OCI-LY7 (cell line): ENCODE data around the gene AIFM1. TPM values are rescaled to one million over a fixed set of nuclear protein-coding genes. Genes with fewer than 3 reads are reported as not detected.

Experiments
- BruUV-seq: library from RNA; stranded (reverse); fragments of 400-500 nt; replicated peaks from 2 replicates; lab custom pipeline; 2021; lab: Mats Ljungman, UMichigan
- CTCF ChIA-PET: fragments of 300-600 bp; sonication (Branson Sonifier 250); formaldehyde crosslinking; loops from one replicate; lab custom pipeline; 2022; ENCODE audit warnings: antibody characterized with exemption; ENCODE audit not compliant: unreplicated experiment; lab: Charles Lee
- POLR2A ChIA-PET: fragments of 300-600 bp; sonication (Branson Sonifier 250); formaldehyde crosslinking; loops from one replicate; lab custom pipeline; 2022; ENCODE audit warnings: antibody characterized with exemption; lab: Charles Lee
- DNase-seq: peaks from one replicate; pipeline ENCODE4 v3.0.0-alpha.2; 2015; ENCODE audit warnings: low spot score
- H2AFZ ChIP-seq: fragments of 200-600 bp; sonication (generic), shearing (Covaris generic); 2 replicates; pipeline ENCODE4 v1.6.1; 2014; ENCODE audit warnings: mild to moderate bottlenecking, antibody characterized with exemption, low read length, moderate library complexity
- H3K27ac ChIP-seq: fragments of 200-600 bp; sonication (generic); 2 replicates; pipeline ENCODE4 v1.5.1; 2014; ENCODE audit warnings: mixed run types, low read depth, mild to moderate bottlenecking, moderate library complexity, low read length, inconsistent platforms; ENCODE audit not compliant: poor library complexity, severe bottlenecking
- H3K36me3 ChIP-seq: fragments of 200-600 bp; sonication (generic); 2 replicates; pipeline ENCODE4 v1.6.1; 2014; ENCODE audit warnings: mild to moderate bottlenecking, antibody characterized with exemption, low read length, moderate library complexity, mixed read lengths; ENCODE audit not compliant: insufficient read depth
- H3K4me1 ChIP-seq: fragments of 200-600 bp; sonication (generic); 2 replicates; pipeline ENCODE4 v1.5.1; 2014; ENCODE audit warnings: mild to moderate bottlenecking, low read length; ENCODE audit not compliant: insufficient read depth, poor library complexity, severe bottlenecking
- H3K4me2 ChIP-seq: fragments of 200-600 bp; sonication (generic); 2 replicates; pipeline ENCODE4 v1.6.1; 2014; ENCODE audit warnings: mild to moderate bottlenecking, low read length
- H3K4me3 ChIP-seq: fragments of 200-600 bp; sonication (generic); 2 replicates; pipeline ENCODE4 v1.5.1; 2014; ENCODE audit warnings: mild to moderate bottlenecking, low read depth, low read length; ENCODE audit not compliant: poor library complexity, severe bottlenecking
- H3K79me2 ChIP-seq: fragments of 200-600 bp; sonication (generic); 2 replicates; pipeline ENCODE4 v1.6.1; 2016; ENCODE audit warnings: low read depth, mild to moderate bottlenecking, low read length, moderate library complexity, mixed read lengths; ENCODE audit not compliant: insufficient read depth
- H3K9me2 ChIP-seq: fragments of 200-600 bp; sonication (generic); 2 replicates; pipeline ENCODE4 v1.6.1; 2016; ENCODE audit warnings: mild to moderate bottlenecking, low read length, mixed read lengths; ENCODE audit not compliant: insufficient read depth
- H3K9me3 ChIP-seq: fragments of 200-600 bp; sonication (generic); 2 replicates; pipeline ENCODE4 v1.6.1; 2014; ENCODE audit warnings: mild to moderate bottlenecking, mixed run types, low read length, mixed read lengths
- H4K20me1 ChIP-seq: fragments of 200-600 bp; sonication (generic); 2 replicates; pipeline ENCODE4 v1.6.1; 2014; ENCODE audit warnings: mild to moderate bottlenecking, antibody characterized with exemption, low read length, moderate library complexity, mixed read lengths; ENCODE audit not compliant: insufficient read depth
- CTCF ChIP-seq: fragments of 200-600 bp; sonication (generic); conservative IDR thresholded peaks from 2 replicates; pipeline ENCODE4 v1.5.1; 2014; ENCODE audit warnings: mild to moderate bottlenecking, antibody characterized with exemption, low read length, moderate library complexity, mixed read lengths
- EZH2phosphoT487 ChIP-seq: fragments of 200-600 bp; sonication (generic); IDR thresholded peaks from 2 replicates; pipeline ENCODE4 v1.6.1; 2018; ENCODE audit warnings: low read depth, borderline replicate concordance, mild to moderate bottlenecking, mixed run types, antibody characterized with exemption, low read length, moderate library complexity, mixed read lengths
- intact Hi-C: fragments of 100-400 bp; cut with micrococcal nuclease; formaldehyde crosslinking; loops from one replicate; pipeline ENCODE4 v1.10.0; 2022; ENCODE audit not compliant: unreplicated experiment
- total RNA-seq, 2 experiments: library from RNA; depleted of rRNA in 1 of 2; stranded (reverse); fragments of >200 nt in 1 of 2; shearing (Covaris generic) in 1 of 2; gene quantifications; 2 replicates each; pipeline ENCODE4 v1.2.3, GENCODE V29; 2014 to 2022

Gene AIFM1
- total RNA-seq, 2 experiments from 2014 or later: 23.1 to 45.7 TPM

- intact Hi-C loops: no loop called here
- TF ChIP-seq CTCF (no peak), EZH2phosphoT487 (no peak)
- DNase-seq: no peak
- Histone ChIP-seq H3K79me2 (no peaks in the 10 kb centered on the region), H3K4me2 (no peak overlapping the region), H3K36me3 (peaks cover 77% of the 10 kb centered on the region), H3K9me2 (no peaks in the 10 kb centered on the region), H3K4me1 (no peaks in the 10 kb centered on the region), H2AFZ (no peak overlapping the region), H3K4me3 (no peak overlapping the region), H3K9me3 (no peaks in the 10 kb centered on the region), H3K27ac (no peak overlapping the region), H4K20me1 (no peaks in the 10 kb centered on the region)
- ChIA-PET POLR2A (interaction anchor here (1.5 kb wide), 1 partner anchor 8 kb away, joined by 3 read pairs; no protein-coding TSS in a partner anchor), CTCF (no interaction called here)
- BruUV-seq: no TSS peak
Observed at GRCh38 chrX:130212371-130212770, 46.7 kb upstream of the AIFM1 start.

- POLR2A ChIA-PET: interaction anchor here (0.6 to 1.5 kb wide), 2 partner anchors 9 to 608 kb away, joined by 3 read pairs; no protein-coding TSS in a partner anchor
- DNase-seq: no peak
- Histone ChIP-seq H3K4me1 (no peaks in the 10 kb centered on the region), H3K36me3 (peaks cover 71% of the 10 kb centered on the region), H3K4me3 (no peak overlapping the region), H3K79me2 (no peaks in the 10 kb centered on the region), H3K9me3 (no peaks in the 10 kb centered on the region), H3K27ac (no peak overlapping the region), H3K4me2 (no peak overlapping the region), H4K20me1 (no peaks in the 10 kb centered on the region), H3K9me2 (no peaks in the 10 kb centered on the region), H2AFZ (no peak overlapping the region)
- CTCF ChIA-PET: no interaction called here
- intact Hi-C loops: no loop called here
- TF ChIP-seq EZH2phosphoT487: no peak
- no peak for TF ChIP-seq CTCF
- no TSS peak for BruUV-seq
Observed at GRCh38 chrX:130211415-130212186, 46.0 kb upstream of the AIFM1 start.

- ChIA-PET CTCF (no interaction called here), POLR2A (no interaction called here)
- Histone ChIP-seq H3K9me3 (no peaks in the 10 kb centered on the region), H3K4me2 (no peak overlapping the region), H3K36me3 (peaks cover 25% of the 10 kb centered on the region), H3K9me2 (no peaks in the 10 kb centered on the region), H3K27ac (no peak overlapping the region), H4K20me1 (no peaks in the 10 kb centered on the region), H3K4me1 (no peaks in the 10 kb centered on the region), H2AFZ (no peak overlapping the region), H3K79me2 (no peaks in the 10 kb centered on the region), H3K4me3 (no peak overlapping the region)
- BruUV-seq: no TSS peak
- DNase-seq: no peak
- intact Hi-C loops: no loop called here
- TF ChIP-seq EZH2phosphoT487: no peak
- no peak for TF ChIP-seq CTCF
Observed at GRCh38 chrX:130204647-130205046, 39.0 kb upstream of the AIFM1 start.
